Fibroblast of skin of back (primary cell): Measurements from ENCODE around the gene ANKRD9. TPM values are rescaled to one million over a fixed set of nuclear protein-coding genes. Genes with fewer than 3 reads are reported as not detected.
"Not testable (repeated sequence)": the region's sequence is repeated elsewhere in the genome, so short reads cannot be mapped to it uniquely, and the experiment has no call there.

Source experiments
- DNase-seq: peaks from one replicate; pipeline ENCODE4 v3.0.0-alpha.2; 2013
- polyA plus RNA-seq, 2 experiments: library from polyadenylated mRNA; unstranded; fragments of 120-200 nt; gene quantifications; one replicate each; pipeline ENCODE4 v1.2.1, GENCODE V29; 2013; ENCODE audit not compliant: insufficient read length in 2 of 2

The ANKRD9 gene, protein sequence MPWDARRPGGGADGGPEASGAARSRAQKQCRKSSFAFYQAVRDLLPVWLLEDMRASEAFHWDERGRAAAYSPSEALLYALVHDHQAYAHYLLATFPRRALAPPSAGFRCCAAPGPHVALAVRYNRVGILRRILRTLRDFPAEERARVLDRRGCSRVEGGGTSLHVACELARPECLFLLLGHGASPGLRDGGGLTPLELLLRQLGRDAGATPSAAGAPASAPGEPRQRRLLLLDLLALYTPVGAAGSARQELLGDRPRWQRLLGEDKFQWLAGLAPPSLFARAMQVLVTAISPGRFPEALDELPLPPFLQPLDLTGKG
- polyA plus RNA-seq (2013, experiment 1 of 2; ENCODE audit: insufficient read length), result 7.9 TPM
- polyA plus RNA-seq (2013, experiment 2 of 2; ENCODE audit: insufficient read length), result 3.3 TPM

DNA sequence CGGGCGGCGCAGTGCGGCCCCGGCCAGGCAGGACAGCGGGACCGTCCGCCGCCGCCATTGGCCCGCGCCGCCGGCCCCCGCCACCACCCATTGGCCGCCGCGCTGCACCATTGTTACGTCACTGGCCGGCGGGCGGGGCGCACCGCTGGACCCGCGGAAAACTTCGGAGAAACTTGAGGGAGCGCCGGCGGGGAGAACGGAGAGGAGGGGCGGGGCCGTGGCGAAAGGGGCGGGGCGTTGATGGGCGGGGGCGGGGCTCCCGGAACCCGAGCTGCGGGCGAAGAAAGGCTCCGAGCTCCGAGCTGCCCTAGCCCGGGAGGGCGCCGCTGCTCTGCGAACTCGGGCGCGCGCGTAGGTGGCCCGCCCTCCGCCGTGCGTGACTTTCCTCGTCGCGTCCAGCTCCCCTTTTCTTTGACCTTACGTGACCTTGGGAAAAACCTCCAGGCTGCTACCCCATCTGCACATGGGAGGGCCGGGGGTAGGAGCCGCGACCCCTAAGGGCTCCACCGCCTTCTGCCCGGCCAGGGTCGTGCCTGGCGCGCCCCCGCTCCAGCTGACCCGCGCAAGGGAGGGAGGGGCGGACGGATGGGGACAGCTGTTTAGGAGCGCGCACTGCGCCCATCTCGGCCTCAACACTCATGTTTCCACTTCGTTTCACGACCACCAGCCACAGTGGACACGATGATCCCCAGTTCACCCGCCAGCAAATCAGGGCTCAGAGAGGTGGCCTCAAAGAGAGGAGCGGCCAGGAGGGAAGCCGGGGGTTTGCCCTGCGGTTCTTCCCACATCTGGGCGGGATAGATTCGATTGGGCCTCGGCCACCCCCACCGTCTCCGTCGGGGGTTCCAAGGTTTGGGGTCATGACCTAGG is at the start of gene ANKRD9:
Gene ANKRD9 (minus strand): TSS at position 31 of the 870 bp plus-strand sequence. CDS start 1,887 bp downstream, outside the sequence.
- DNase-seq, result peak; percentile 93

DNA sequence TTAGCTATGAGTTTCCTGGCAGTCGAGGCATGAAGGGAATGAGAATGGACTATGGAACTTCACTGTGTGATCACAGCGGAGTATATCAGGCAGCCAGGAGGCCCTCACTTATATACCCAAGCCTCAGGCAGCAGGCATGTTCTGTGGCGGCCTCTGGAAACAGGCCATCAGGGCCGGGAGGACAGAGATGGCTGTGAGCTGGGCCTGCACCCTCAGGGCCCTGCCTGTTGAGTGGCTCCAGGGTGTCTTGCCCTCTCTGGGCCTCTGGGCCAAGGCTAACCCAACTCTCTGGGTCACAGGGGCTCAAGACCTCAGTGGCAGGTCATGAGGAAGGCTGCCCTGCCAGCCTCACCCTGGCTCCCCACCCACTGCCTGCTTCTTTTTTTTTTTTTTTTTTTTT is 49.0 kb upstream of the ANKRD9 start:
- no peak for DNase-seq

DNA sequence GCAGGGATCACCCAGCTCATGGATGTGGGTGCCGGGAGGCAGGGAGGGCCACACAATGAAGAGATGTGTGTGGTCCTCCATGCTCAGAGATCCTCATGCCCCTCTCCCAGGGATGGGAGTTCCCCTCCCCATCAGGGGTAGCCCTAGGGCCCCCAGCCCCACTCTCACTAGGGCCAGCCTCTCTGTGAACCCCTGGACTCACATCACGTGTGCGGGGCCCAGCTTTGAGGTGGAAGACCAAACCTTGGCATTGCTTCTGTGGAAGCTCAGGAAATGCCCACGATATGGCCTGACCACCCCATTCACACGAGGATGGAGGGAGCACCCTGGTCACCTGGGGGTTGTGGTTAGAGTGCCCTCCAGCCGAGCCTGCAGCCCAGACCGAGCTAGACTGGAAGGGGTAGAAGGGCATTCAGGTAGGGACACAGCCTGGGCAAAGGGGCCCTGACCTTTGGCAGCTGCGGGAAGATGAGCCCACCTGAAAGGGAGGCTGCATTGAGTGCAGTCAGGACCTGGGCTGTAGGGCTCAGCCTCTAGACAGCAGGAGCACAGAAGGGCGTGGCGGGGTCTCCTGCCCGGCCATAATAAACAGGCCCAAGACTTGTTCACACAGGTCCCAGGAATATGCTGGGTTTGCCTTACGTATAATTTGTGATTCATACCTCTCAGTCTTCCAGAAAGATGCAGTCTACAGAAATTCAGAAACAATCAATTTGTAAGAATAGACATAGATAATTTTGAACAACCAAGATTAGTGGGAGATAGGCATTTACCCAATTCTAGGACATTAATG is 48.1 kb upstream of the ANKRD9 start:
- DNase-seq, result no peak

DNA sequence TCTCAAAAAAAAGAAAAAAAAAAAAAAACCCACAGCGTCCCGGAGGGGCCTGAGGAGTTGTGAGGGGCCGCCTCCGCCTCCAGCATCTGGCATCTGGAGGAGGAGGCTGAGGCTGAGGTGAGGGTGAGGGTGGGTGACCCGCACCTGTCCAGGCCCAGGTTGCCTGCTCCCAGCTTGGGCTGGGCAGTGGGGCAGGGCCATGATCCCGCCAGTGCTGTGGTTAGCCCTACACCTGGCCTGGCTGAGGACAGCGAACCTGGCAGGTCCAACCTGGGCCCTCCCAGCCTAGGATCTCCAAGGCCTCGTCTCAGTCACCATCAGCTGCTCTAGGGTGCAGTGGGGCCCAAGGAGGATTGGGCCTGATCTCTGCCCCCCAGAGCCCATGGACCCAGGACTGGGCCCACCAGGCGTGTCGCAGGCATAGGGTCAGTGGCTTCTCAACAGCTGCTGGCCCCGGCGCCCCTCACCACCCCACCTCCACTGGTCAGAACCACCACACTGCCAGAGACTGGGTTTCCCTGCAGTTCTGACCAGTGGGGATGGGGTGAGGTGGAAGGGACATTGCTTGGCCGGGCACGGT is 46.6 kb upstream of the ANKRD9 start:
- no peak for DNase-seq

DNA sequence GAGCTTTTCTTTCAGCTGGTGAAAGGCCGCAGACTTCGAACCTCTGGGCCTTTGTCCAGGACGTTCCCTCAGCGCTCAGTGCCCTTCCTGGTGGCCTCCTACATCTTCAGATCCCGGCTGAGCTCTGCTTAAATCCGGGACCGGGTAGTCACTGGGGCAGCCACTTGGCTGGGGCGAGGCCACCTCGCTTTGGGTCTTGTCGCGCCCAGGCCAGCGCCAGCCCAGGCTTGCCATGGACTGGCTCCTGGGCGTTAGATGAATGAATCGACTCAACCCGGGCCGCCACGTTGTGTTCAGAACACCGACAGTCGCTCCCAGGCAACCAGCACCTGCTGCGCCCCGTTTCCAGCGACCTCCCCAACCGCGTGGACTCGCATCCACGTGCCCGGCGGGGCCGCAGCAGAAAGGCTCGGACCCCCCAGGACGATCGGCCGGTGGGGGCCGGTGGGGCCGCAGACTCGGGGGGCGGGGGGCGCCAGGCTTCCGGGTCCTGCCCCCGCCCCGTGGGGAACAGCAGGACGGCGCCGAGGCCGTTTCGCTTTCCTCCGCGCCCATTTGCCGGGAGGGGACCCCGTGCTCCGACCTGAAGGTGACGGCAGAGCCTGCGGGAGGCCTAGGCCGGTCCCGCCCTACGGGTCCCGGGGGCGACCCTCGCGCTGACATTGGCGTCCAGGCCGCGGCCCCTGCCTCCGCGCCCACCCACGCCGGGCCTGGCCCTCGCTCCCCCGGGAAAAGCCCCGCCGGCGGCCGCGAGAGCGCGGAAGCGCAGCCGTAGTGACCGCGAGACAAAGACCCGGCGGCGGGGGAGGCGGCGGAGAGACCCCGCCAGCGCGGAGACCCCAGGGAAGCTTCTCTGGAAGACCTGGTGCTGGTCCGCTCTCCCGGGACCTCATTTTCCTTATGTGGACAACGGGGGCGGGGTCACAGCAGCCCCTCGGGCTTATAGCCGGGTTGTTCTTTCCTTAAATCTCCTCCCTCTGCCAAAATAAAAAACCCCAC is 45.5 kb upstream of the ANKRD9 start:
- peak; percentile 22 for DNase-seq

DNA sequence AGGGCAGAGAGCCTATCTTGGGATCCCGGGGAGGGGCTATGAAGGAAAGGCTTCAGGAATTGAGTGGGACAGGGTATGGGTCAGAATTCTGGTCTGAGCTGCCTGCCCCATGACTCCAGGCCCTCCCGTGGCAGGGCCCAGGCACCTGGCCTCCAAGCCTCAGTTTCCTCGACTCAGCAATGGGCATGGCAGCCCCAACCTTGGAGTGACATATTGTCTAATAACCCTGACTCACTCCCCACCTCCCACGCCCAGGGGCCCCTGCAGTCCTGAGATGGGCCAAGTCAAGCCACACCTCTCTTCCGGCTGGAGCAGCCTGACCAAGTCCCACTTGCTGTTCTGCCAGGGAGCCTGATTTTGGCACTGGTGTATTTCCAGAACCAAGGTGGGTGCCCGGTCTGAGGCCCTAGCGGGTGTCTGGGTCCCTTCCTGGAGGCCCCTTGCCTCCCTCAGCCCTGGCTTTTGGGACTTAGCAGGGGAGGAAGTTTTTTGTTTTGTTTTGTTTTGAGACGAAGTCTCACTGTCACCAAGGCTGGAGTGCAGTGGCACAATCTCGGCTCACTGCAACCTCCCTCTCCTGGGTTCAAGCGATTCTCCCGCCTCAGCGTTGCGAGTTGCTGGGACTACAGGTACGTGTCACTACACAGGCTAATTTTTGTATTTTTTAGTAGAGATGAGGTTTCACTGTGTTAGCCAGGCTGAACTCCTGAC is 42.6 kb upstream of the ANKRD9 start:
- DNase-seq, result no peak

DNA sequence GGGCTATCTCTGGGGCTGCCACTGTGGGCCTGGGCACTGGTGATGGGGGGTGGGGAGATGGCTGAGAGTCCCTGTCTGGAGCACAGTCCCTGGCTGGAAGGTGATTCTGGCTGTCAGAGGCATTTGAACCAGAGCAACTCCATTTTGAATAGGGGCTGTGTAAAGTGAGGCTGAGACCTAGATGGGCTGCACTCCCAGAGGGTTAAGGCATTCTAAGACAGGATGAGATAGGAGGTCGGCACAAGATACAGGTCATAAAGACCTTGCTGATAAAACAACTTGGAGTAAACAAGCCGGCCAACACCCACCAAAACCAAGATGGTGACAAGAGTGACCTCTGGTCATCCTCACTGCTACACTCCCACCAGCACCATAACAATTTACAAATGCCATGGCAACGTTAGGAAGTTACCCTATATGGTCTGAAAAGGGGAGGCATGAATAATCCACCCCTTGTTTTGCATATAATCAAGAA is 41.4 kb upstream of the ANKRD9 start:
- DNase-seq, result not testable (repeated sequence)

DNA sequence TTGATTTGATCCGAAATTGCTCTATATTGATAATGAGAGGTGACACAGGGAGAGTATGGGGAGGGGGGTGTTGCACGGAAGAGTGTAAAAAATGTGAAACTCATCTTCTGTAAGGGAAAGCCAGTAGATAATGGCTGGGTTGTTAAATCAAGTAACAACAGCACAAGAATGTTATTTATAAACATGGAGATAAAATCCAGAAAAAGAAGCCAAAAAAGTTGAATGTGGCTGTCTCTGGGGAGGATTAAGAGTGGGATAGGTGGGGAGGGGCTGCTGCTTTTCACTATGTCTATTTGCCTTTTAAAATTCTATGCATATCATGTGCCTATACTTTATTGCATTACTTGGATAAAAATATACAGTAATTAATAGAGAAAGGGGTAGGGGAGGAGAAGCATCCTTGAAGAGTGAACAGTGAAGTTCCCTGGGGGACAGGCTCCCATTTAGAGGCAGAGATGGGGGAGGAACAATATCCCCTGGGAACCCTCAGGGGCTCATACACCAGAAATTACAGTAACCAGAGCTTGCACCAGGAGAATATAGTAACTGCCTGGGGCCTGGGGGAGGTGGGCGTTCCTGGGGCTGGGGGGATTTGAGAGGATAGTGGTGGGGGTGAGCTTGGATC is 39.2 kb upstream of the ANKRD9 start:
- no peak for DNase-seq

DNA sequence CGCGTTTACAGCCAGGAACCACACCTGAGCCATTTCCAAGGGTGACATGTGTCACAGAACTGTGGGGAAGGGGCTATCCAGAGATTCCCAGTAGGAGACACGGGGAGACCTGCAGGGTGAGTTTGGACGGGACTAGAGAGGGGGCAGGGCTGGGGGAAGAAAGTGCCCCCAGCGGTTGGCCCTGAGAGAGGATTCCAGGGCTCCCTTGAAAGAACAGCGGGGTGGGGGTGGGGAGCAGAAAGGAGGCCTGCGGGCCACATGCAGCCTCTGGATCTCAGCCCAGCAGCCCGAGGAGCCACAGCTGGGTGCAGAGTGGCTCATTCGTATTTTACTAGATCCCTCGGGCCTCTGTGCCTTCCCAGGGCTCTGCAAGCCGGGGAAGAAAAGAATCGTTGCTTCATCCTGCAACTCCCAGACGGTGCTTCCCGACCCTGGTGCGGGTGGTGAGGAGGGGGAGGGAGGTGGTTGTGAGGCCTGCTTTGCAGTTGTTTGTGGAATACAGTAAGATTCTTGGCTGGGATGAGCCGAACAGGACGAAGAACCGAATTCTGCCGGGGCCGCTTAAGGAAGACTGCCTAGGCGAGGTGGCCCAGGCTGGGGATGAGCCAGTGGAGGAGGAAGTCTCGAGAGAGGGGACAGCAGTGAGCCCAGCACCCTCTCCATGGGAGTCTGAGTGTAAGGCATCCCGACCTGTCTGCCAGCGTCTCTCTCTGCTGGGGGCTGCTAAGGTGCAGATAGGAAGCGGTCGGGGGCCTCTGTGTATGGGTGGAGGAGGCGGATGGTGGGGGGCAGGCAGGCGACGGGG is 36.1 kb upstream of the ANKRD9 start:
- no peak for DNase-seq

DNA sequence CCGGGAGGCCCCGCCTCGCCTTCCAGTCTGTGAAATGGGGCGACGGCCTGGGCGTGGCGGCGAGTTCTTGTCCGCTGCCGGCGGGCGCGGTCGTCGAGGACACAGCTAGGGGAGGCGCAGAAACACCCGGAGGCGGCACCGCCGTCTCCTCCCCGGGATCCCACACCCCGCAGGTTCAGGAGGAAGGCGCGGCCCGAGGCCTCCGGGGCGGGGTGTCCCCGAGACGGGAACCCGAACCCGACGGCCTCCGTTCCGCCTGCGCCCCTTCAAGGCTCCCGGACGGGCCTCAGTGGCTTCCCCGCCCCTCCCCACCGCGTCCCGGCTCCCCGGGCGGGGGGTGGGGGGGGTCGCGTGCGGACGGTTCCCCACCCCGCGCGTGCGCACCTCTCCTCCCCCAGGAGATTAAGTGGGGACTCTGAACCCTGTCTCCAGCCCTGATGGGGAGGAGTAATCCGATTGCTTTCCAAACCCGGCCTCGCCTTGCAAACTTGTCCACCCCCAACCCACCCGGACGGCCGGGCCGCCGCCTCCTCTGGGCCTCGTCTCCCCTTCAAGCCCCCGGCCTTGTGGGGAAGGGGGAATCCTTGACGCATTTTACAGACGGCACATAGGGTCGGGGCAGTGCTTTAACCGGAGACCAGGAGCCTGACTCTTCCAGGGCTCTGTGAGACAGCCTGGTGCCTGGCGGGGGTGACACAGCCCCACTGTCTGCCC is 35.3 kb upstream of the ANKRD9 start:
- no peak for DNase-seq

DNA sequence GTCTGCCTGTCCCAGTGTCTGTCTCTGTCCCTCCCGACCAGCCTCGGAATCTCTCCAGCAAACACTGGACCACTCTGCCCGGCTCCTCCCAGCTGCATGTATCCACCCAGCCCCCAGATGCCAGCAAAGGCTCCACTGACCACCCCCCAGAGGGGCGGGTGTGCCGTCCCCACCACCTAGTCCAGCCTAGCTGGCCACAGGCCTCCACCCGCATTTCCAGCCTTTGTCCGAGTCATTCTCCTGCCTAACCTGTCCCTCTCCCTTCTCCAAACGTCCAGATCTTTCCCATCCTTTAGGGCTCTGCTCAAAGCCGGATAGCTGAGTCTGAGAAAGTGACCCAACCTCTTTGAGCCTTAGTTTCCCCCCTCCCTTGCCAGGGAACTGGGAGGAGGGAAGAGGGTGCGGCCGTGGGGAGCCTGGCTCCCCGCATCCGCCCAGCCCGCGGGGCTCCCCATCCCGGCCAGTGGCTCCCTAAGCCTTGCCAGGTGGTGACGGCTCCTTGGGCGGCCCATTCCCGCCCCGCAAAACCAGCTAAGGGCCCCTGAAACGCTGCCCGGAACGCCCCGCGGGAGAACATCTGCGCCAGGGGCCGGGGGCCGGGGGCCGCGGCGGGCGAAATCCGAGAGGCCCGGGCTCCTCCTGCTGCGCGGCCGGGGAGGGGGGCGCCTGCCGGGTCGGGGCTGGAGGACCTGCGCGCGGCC is 34.6 kb upstream of the ANKRD9 start:
- DNase-seq, result no peak

DNA sequence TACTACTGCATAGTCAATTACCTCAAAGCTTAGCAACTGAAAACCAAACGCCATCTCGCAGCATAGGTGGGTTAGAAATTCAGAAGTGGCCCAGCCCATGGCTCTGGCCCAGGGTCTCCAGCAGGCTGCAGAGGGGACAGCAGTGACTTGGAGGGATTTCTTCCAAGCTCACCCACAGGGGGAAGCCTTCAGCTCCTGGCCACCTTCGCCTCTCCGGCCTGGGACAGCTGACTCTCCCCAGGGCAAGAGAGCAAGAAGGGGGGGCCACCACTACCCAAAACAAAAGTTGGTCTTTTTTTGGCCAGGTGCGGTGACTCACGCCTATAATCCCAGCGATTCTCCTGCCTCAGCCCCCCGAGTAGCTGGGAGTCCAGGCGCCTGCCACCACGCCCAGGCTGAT is 32.2 kb upstream of the ANKRD9 start:
- DNase-seq, result no peak

DNA sequence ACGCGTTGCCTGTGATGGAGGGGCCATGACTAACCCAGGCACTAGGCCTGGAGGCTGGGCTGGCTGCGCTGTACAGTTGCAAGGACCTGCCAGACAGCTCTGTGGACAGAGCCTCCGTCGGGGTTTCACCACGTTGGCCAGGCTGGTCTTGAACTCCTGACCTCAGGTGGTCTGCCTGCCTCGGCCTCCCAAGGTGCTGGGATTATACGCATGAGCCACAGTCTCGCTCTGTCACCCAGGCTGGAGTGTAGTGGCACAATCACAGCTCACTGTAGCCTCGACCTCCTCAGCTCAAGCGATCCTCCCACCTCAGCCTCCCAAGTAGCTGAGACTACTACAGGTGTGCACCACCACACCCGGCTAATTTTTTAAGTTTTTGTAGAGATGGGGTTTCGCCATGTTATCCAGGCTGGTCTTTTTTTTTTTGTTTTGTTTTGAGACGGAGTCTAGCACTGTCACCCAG is 31.5 kb upstream of the ANKRD9 start:
- DNase-seq, result not testable (repeated sequence)

DNA sequence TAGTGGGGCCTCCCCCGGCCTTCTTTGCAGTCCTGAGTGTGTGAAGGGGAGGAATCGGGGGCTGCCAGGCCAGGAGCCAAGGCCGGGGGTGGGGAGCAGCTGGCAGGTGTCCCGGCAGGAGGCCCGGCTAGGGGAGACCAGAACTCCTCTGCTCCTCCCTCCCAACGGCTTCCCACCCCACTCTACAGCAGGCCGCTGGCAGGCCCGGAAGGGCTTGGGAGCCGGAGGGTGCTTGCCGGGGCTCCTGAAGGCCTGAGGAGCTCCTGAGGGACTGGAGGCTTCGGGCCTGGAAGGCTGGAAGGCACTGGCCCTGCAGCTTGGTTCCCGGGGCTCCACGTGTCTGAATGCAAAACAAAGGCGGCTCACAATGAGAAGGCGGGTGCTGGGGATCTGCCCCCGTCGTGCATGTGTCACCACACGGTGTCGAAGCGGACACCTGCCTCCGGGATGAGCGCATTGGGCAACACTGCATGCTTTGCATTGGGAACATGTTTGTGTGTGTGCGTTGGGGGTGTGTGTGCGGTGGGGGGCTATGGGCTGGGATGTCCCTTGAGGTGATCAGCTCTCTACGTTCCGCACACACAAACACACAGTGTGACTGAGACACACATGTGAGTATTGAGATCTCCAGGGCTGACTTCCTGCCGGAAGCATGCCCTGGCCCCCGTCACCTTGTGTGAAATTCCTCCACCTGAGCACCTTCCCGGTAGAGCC is 30.9 kb upstream of the ANKRD9 start:
- no peak for DNase-seq

DNA sequence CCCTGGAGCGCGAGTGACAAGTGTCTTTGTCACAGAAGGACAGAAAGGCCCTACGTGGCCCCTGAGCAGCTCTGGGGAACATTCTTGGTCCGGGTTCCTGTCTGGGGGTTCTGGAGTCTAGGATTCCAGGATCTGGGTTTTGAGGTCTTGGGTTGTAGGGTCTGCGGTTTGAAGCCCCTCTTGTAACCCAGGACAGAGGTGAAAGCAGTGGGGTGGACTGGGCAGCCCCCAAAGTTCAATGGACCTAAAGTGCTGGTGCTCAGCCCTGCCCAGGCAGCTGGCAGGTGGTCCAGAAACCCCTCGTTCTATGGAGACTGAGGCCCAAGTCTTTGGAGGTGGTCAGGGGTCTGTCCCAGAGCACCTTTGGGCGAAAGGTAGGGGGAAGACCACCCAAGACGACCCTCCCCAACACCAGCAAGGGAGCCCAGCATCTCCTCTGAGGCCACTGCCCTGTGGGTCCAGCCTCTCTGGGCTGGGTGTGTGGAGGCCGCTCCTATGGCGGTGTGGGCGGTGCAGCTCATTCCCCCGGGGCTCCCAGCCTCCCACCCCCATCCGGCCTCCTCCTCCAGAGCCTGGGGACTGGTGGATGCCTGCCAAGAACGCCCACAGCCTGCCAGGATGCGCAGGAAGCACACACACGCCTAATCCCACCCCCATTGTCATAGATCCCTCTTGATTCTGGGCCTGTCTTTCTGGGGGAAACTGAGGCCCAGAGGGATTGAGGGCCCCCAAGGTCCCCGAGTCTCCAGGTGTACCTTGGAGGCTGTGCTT is 30.2 kb upstream of the ANKRD9 start:
- peak; percentile 80 for DNase-seq
